HEK293T (cell line): Measurements from ENCODE around the gene AQP1.

Experiments used
- CTCF ChIA-PET: fragments of 350-600 bp; formaldehyde crosslinking; extraction: SDS; loops from one replicate; lab custom pipeline; 2021; ENCODE audit warnings: antibody characterized with exemption, inconsistent platforms; lab: Yijun Ruan, JAX
- POLR2A ChIA-PET: fragments of 350-600 bp; formaldehyde crosslinking; extraction: SDS; loops from one replicate; lab custom pipeline; 2020; ENCODE audit warnings: antibody characterized with exemption, inconsistent platforms; lab: Yijun Ruan, JAX
- DNase-seq: peaks from one replicate; pipeline ENCODE4 v3.0.0; 2012; ENCODE audit warnings: mixed read lengths; ENCODE audit errors: extremely low spot score
- ARNT ChIP-seq: fragments of 450-650 bp; IDR thresholded peaks from 2 replicates; pipeline ENCODE4 v1.6.1; 2017; ENCODE audit warnings: mild to moderate bottlenecking
- BHLHE40 ChIP-seq: fragments of 450-650 bp; IDR thresholded peaks from 2 replicates; pipeline ENCODE4 v1.6.1; 2016; ENCODE audit warnings: mild to moderate bottlenecking, moderate library complexity, borderline replicate concordance
- CTBP1 ChIP-seq: fragments of 450-650 bp; IDR thresholded peaks from 2 replicates; pipeline ENCODE4 v1.6.1; 2016; ENCODE audit warnings: borderline replicate concordance
- ELF4 ChIP-seq: fragments of 450-650 bp; IDR thresholded peaks from 2 replicates; pipeline ENCODE4 v1.6.1; 2017; ENCODE audit warnings: antibody characterized with exemption
- FOXA1 ChIP-seq: fragments of 450-650 bp; IDR thresholded peaks from 2 replicates; pipeline ENCODE4 v1.6.1; 2016; ENCODE audit warnings: mild to moderate bottlenecking
- FOXK2 ChIP-seq: fragments of 450-650 bp; IDR thresholded peaks from 2 replicates; pipeline ENCODE4 v1.6.1; 2016; ENCODE audit warnings: mild to moderate bottlenecking
- FOXM1 ChIP-seq: fragments of 450-650 bp; IDR thresholded peaks from 2 replicates; pipeline ENCODE4 v1.6.1; 2017; ENCODE audit warnings: mild to moderate bottlenecking, borderline replicate concordance
- HDGF ChIP-seq: fragments of 450-650 bp; IDR thresholded peaks from 2 replicates; pipeline ENCODE4 v1.6.1; 2017; ENCODE audit warnings: antibody characterized with exemption, borderline replicate concordance
- L3MBTL2 ChIP-seq: fragments of 450-650 bp; conservative IDR thresholded peaks from 2 replicates; pipeline ENCODE4 v1.6.1; 2016; ENCODE audit warnings: mild to moderate bottlenecking
- LEF1 ChIP-seq: fragments of 450-650 bp; IDR thresholded peaks from 2 replicates; pipeline ENCODE4 v1.6.1; 2017; ENCODE audit warnings: mild to moderate bottlenecking, borderline replicate concordance
- NFRKB ChIP-seq: fragments of 450-650 bp; IDR thresholded peaks from 2 replicates; pipeline ENCODE4 v1.6.1; 2016; ENCODE audit warnings: mild to moderate bottlenecking, moderate library complexity
- PKNOX1 ChIP-seq: fragments of 450-650 bp; IDR thresholded peaks from 2 replicates; pipeline ENCODE4 v1.6.1; 2016
- SP1 ChIP-seq: fragments of 450-650 bp; IDR thresholded peaks from 2 replicates; pipeline ENCODE4 v1.6.1; 2017
- SUZ12 ChIP-seq: fragments of 450-650 bp; IDR thresholded peaks from 2 replicates; pipeline ENCODE4 v1.6.1; 2016; ENCODE audit warnings: mild to moderate bottlenecking
- TARDBP ChIP-seq: fragments of 450-650 bp; IDR thresholded peaks from 2 replicates; pipeline ENCODE4 v1.6.1; 2016
- ZNF384 ChIP-seq: fragments of 450-650 bp; IDR thresholded peaks from 2 replicates; pipeline ENCODE4 v1.6.1; 2016

The AQP1 gene

GRCh38 chr7:30911561-30911969 is at the start of gene AQP1:
AQP1 (plus strand) TSS chr7:30911853; CDS start chr7:30911910, 57 bp downstream.
- POLR2A ChIA-PET = no interaction called here
- CTCF ChIA-PET = no interaction called here
- DNase-seq = no peak
- TF ChIP-seq SP1 (no peak), FOXK2 (no peak), FOXA1 (no peak), L3MBTL2 (no peak), BHLHE40 (no peak), HDGF (no peak), NFRKB (no peak), LEF1 (no peak), ELF4 (no peak), TARDBP (no peak), FOXM1 (no peak), ZNF384 (no peak), CTBP1 (no peak), SUZ12 (no peak), ARNT (no peak), PKNOX1 (no peak)

DNA sequence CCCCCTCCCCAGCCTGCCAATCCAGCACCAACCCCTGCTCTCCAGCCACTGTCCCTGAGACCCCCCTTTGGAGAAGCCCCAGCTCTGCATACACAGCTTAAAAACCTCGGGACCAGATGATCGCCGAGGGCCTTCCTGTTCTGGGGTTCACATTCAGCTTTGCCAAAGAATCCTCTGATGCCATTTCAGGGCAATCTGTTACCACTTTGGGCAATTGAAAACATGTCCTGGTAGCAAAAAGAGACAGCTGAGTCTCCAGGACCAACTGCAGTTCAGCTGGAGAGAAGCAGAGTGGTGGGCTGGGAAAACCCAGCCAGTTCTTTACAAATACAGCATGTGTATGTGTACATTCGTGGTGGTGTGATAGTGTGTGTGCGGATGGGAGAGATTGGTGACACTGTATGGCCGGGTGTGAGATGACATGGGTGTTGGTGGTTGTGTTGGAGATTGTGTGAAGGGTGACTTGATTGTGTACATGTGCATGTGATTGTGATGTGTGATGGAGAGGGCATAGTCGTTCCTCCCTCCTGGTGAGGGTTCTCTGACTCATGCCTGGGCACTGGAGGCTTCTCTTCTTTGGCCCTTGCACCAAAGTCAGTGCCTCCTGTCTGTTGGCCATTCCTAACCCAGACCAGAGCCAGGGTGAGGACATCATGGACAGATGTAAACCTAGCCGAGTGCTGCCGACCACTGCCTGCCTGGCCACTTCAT is 48.5 kb upstream of the AQP1 start:
- no peak for TF ChIP-seq HDGF
- ChIA-PET POLR2A (no interaction called here), CTCF (no interaction called here)

DNA sequence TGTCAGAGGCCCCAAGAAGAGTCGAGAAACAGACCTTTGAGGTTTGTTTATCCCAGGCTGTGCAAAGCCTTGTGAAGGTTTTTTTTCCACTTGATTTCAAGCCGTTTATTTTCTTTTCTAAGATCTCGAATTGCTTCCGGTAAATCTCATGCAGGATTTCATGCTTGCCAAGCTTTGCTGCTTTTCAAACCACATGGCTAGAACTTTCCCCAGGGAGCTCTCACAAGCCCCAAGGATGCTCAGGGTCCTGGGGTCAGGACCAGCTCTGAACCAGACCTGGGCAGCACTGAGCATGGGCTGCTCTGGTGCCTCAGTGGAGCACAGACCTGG is 48.0 kb upstream of the AQP1 start:
- DNase-seq = no peak
- TF ChIP-seq BHLHE40 (no peak), HDGF (no peak), NFRKB (no peak)
- POLR2A ChIA-PET = interaction anchor here (0.5 kb wide), 1 partner anchor 15 kb away, joined by 3 read pairs; no protein-coding TSS in a partner anchor
- CTCF ChIA-PET = no interaction called here

More for the DNA sequence above, 48.5 kb upstream of the AQP1 start:
- no peak for DNase-seq

DNA sequence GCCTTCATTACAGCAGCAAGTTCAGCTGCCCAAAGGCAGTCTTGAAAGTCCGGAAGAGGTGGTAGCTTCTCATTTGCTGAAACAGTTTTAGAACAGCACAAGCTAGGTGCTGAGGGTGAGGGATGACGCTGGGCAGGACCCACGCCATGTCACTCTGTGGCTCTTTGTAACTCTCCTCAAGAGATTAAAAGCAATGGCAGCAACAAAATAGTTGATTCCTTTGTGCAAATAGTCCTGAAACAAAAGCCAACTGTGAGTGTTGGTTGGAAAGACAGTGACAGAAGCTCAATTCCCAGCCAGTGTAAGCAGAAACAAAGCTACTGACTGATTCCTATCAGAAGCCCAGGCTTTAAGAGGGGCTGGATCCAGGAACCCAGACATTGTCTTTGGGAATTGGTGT is 47.6 kb upstream of the AQP1 start:
- ChIA-PET CTCF (interaction anchor here (0.6 kb wide), 1 partner anchor 773 kb away, joined by 3 read pairs; no protein-coding TSS in a partner anchor), POLR2A (interaction anchor here (0.5 kb wide), 1 partner anchor 14 kb away, joined by 3 read pairs; no protein-coding TSS in a partner anchor)
- no peak for TF ChIP-seq L3MBTL2
- no peak for TF ChIP-seq FOXK2
- no peak for TF ChIP-seq ZNF384

DNA sequence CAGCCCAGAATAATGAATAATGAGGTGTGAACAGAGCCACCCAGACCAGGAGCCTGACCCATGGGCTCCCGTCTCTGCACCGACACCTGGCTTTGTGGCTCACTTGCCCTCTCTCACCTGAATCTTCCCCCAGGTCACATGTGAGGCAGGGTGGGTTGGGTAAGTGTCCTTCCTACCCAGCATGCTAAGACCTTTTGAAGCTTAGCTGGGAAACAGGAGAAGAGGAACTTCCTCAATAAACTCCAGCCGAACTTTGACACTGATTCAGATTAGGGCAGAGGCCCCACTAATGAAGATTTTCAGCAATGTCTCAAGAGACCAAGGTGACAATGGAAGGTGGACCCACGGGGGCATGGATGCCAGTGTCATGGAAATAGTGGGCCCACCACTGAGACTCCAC is 46.6 kb upstream of the AQP1 start:
- ChIA-PET CTCF (interaction anchor here (0.9 kb wide), 1 partner anchor 9 kb away, joined by 3 read pairs; no protein-coding TSS in a partner anchor), POLR2A (no interaction called here)
- no peak for DNase-seq
- TF ChIP-seq TARDBP (no peak), BHLHE40 (no peak), ARNT (no peak), FOXM1 (no peak), PKNOX1 (no peak), ZNF384 (no peak)

More for the DNA sequence above, 47.6 kb upstream of the AQP1 start:
- DNase-seq = no peak

GRCh38 chr7:30865821-30866220 is 45.8 kb upstream of the AQP1 start:
- ChIA-PET POLR2A (no interaction called here), CTCF (interaction anchor here (0.9 kb wide), 1 partner anchor 10 kb away, joined by 3 read pairs; no protein-coding TSS in a partner anchor)
- no peak for DNase-seq
- no peak for TF ChIP-seq CTBP1
- TF ChIP-seq L3MBTL2 = no peak
- TF ChIP-seq NFRKB = no peak
- TF ChIP-seq LEF1 = no peak
- TF ChIP-seq SP1 = no peak
- TF ChIP-seq TARDBP = no peak
- TF ChIP-seq ZNF384 = no peak
- no peak for TF ChIP-seq FOXM1
- TF ChIP-seq FOXA1 = no peak
- TF ChIP-seq FOXK2 = no peak

GRCh38 chr7:30866939-30867338 is 44.7 kb upstream of the AQP1 start:
- TF ChIP-seq NFRKB (no peak), FOXM1 (no peak), L3MBTL2 (no peak), FOXK2 (no peak), ELF4 (no peak), HDGF (no peak), ZNF384 (no peak), LEF1 (no peak), ARNT (no peak), SP1 (no peak), TARDBP (no peak), BHLHE40 (no peak), PKNOX1 (no peak), CTBP1 (no peak), FOXA1 (no peak), SUZ12 (no peak)
- ChIA-PET POLR2A (no interaction called here), CTCF (no interaction called here)
- DNase-seq = no peak
